ENCODE measurements around the gene NOP14.
"Not testable (repeated sequence)": the region's sequence is repeated elsewhere in the genome, so short reads cannot be mapped to it uniquely, and the experiment has no call there.

NOP14 gene

GRCh38 chr4:2961811-2962441, 1.3 kb downstream of the NOP14 start:
- no peak for DNase-seq (ENCODE audit: low read depth, low spot score)

DNA sequence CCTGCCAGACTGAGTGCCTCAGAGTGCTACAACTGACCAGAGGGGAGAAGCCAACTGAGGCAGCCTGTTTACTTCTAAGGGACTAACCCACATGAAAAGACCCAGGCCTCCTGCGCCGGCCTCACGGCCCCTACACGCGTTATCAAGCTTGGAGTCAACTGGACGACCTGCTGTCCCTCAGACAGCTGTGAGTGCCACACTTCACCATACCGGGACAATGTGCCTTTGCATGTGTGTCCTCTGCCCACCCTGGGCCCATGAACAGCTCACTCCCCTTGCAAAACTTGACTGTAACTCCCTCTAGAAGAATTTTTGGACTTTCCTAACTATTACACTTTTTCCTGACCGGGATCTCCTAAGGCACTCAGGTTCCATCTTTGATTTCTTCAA, 1.8 kb downstream of the NOP14 start:
- DNase-seq (ENCODE audit: low read depth, low spot score) = no peak

- not testable (repeated sequence) for DNase-seq (ENCODE audit: low read depth, low spot score)
These were observed 2.8 kb downstream of the NOP14 start for GRCh38 chr4:2960450-2960849.

DNA sequence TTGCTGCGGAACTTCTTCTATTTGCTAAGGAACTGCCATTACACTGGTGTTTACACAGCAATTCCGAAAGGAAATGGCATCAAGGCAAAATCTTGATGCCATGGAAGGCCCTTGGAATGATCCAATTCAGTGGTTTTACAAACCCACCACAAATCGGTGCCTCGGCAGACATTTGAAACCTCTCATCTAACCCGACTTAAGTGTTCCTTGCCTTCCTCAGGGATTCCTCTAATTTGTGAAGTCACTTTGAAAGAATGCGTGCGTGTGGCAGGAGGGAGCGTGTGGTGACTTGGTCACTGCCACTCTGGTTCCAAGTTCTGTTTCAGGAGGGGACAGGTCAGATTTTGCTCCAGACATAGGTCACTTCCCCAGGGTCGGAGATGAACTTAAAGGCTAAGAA, 4.8 kb downstream of the NOP14 start:
- DNase-seq (ENCODE audit: low read depth, low spot score) = no peak

- DNase-seq (ENCODE audit: low read depth, low spot score) = not testable (repeated sequence)
These were observed 7.8 kb downstream of the NOP14 start for GRCh38 chr4:2955186-2956044.

GRCh38 chr4:2954358-2955185, 8.6 kb downstream of the NOP14 start:
- no peak for DNase-seq (ENCODE audit: low read depth, low spot score)

DNA sequence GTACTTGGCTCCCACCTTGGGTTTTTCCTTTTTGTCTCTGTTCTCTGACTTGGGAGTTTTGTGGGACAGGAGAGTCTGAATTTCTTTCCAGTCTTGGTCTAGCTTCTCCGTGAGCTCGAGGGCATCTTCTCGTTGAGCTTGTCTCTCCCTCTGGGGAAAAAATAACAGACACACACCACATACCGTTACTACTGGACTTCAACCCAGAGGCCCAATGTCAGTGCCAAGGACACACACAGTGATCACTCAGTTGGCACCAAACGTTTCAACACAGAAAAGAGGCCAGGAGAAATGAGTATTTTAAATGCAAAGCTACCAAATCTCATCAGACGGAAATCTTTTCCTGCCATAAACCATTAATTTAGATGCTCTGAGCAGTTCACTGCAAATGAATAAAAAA, 9.7 kb downstream of the NOP14 start:
- no peak for DNase-seq (ENCODE audit: low read depth, low spot score)

GRCh38 chr4:2950221-2950989, 12.8 kb downstream of the NOP14 start:
- DNase-seq (ENCODE audit: low read depth, low spot score) = no peak

DNA sequence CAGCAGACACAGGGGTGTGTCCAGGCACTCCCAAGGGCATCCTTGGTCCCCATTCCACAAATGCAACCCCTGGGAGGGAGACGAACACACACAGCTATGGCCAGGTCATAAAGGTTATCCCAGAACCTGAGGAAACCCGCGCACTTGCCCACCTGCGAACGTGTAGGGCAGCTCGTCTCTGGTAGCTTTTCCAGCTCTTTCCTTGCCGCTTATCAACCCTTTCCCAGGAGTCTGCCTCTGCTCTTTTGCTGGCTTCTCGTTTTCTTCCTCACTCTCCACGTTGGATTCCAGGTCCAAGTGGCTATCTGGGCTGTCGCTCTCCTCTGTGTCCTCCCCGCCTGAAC, 13.5 kb downstream of the NOP14 start:
- DNase-seq (ENCODE audit: low read depth, low spot score) = no peak

- DNase-seq (ENCODE audit: low read depth, low spot score) = no peak
These were observed 14.1 kb downstream of the NOP14 start for GRCh38 chr4:2948895-2949781.

- no peak for DNase-seq (ENCODE audit: low read depth, low spot score)
These were observed 15.3 kb downstream of the NOP14 start for GRCh38 chr4:2947926-2948325.

DNA sequence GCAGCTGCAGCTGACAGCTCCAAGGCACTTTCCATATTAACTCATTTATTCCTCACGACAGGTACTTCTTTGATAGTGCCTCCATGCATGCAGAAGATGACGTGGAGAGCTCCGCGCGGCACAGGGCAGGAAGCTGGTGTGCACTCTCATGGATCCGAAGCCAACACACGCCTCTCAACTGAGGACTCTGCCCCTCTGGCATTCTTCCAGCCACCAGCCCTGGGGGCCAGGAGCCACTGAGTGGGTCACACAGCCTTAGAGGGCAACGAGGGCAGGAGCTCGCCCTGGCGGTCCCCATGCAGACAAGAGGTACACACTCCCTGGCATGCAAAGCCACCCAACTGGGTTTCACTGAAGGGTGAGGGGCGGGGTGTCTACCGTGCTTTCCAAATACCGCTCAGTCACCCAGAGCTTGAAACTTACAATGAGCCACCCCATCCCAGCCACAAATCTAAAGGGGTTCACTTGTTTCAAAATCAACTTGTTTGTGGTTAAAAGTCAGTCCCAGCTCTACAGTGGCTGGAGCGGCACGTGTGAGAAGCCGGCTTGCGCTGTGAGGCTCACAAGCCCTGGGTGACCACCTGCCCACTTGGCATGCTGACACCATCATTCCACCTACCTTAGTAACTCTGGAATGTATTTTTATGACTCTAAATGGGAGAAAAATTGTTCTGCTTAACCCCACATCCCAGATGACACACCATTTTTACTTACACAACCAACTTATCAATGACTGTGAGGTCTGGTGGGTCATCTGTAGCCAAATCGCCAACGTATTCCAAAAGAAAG, 16.2 kb downstream of the NOP14 start:
- no peak for DNase-seq (ENCODE audit: low read depth, low spot score)

DNA sequence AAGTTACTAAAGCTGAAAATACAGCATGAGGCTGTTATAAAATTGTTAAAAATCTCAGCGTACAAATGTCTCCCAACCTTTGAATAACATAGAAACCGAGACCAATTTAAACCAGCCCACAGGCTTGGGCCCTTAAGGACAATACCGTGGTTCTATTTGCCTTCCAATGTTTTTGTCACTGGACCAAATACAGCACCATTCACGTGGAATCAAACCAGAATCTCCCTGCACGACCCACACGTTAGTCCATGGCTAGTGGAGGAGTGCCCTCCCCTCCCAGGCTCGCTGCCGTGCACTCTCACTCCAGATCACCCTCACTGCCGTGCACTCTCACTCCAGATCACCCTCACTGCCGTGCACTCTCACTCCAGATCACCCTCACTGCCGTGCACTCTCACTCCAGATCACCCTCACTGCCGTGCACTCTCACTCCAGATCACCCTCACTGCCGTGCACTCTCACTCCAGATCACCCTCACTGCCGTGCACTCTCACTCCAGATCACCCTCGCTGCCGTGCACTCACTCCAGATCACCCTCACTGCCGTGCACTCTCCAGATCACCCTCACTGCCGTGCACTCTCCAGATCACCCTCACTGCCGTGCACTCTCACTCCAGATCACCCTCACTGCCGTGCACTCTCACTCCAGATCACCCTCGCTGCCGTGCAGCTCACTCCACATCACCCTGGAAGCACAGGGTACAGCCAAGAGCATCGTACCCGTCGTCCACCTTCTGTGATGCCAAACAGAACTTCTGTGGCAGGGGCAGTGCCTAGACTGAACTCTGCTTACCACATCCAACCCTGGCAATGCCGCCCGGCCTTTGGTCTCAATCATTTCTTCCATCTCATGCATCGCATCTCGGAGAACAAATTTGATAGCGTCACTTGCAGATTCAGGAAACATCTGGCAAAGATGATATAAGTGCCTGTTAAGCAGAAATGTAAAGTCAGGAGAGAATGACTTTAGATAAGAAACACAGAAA, 17.3 kb downstream of the NOP14 start:
- DNase-seq (ENCODE audit: low read depth, low spot score) = not testable (repeated sequence)

GRCh38 chr4:2944586-2945526, 18.4 kb downstream of the NOP14 start:
- no peak for DNase-seq (ENCODE audit: low read depth, low spot score)

- DNase-seq (ENCODE audit: low read depth, low spot score) = no peak
These were observed 19.1 kb downstream of the NOP14 start for GRCh38 chr4:2944091-2944482.

- DNase-seq (ENCODE audit: low read depth, low spot score) = no peak
These were observed 19.7 kb downstream of the NOP14 start for GRCh38 chr4:2943364-2944090.
